Gastroesophageal sphincter (tissue), 4 donors: ENCODE data around the gene NEU3. TPM values are rescaled to one million over a fixed set of nuclear protein-coding genes. Genes with fewer than 3 reads are reported as not detected.
"Not testable (repeated sequence)": the region's sequence is repeated elsewhere in the genome, so short reads cannot be mapped to it uniquely, and the experiment has no call there.

Source experiments
- ATAC-seq: fragments of 150-250 bp; one replicate; pipeline ENCODE4 v1.9.1; 2016; ENCODE audit warnings: mild to moderate bottlenecking, moderate library complexity
- H3K27ac ChIP-seq, 4 donors: fragments of 200-600 bp; sonication (generic) in 3 of 4; 1 replicate in 3 of 4; 2 replicates in 1 of 4; pipeline ENCODE4 v1.5.1; 2016 to 2019
- H3K27me3 ChIP-seq: fragments of 200-600 bp; sonication (generic); one replicate; pipeline ENCODE4 v1.5.1; 2019
- H3K36me3 ChIP-seq, 2 donors: fragments of 200-600 bp; sonication (generic); one replicate each; pipeline ENCODE4 v1.5.1; 2019; ENCODE audit warnings: control low read depth in 1 of 2
- H3K4me1 ChIP-seq, 3 donors: fragments of 200-600 bp; sonication (generic); 1 replicate in 2 of 3; 2 replicates in 1 of 3; pipeline ENCODE4 v1.5.1; 2016 to 2019; ENCODE audit warnings: control low read depth in 2 of 3
- H3K4me3 ChIP-seq, 2 donors: fragments of 200-600 bp; sonication (generic); one replicate each; pipeline ENCODE4 v1.5.1; 2019; ENCODE audit warnings: mild to moderate bottlenecking in 1 of 2, moderate library complexity in 1 of 2
- H3K9me3 ChIP-seq, 3 donors: fragments of 200-600 bp; sonication (generic); one replicate each; pipeline ENCODE4 v1.5.1; 2017 to 2019; ENCODE audit warnings: control low read depth in 2 of 3
- EP300 ChIP-seq: sonication (generic); formaldehyde crosslinking; IDR thresholded peaks from one replicate; pipeline ENCODE4 v1.6.1; 2017; ENCODE audit warnings: antibody characterized with exemption, mild to moderate bottlenecking
- POLR2A ChIP-seq, 2 donors: fragments of 450-650 bp; IDR thresholded peaks; one replicate each; pipeline ENCODE4 v1.6.1; 2017; ENCODE audit warnings: antibody characterized with exemption in 2 of 2, mild to moderate bottlenecking in 2 of 2, moderate library complexity in 1 of 2
- POLR2AphosphoS5 ChIP-seq: sonication (generic); formaldehyde crosslinking; IDR thresholded peaks from one replicate; pipeline ENCODE4 v1.6.1; 2017; ENCODE audit warnings: antibody characterized with exemption
- WGBS, 2 donors: methylation state at CpG; one replicate each; pipeline ENCODE4 v1.1.5; 2018; ENCODE audit warnings: low coverage in 1 of 2; 5-methylcytosine and 5-hydroxymethylcytosine counted together
- total RNA-seq, 4 donors: library from RNA; depleted of rRNA; stranded (reverse); fragments of >200 nt; gene quantifications; one replicate each; pipeline ENCODE4 v1.1.0, GENCODE V29; 2016
- TF ChIP-seq, protein P1 (sequence below), 4 experiments: fragments of 200-600 bp in 2 of 4; fragments of 450-650 bp in 2 of 4; sonication (generic) in 1 of 4; IDR thresholded peaks; one replicate each; pipeline ENCODE4 v1.5.1; 2017 to 2019; ENCODE audit warnings: antibody characterized with exemption in 4 of 4, mild to moderate bottlenecking in 2 of 4, moderate library complexity in 2 of 4

Gene NEU3
- total RNA-seq, 4 donors from 2014 or later, result 4.1 to 7.5 (median 6.0) TPM

DNA sequence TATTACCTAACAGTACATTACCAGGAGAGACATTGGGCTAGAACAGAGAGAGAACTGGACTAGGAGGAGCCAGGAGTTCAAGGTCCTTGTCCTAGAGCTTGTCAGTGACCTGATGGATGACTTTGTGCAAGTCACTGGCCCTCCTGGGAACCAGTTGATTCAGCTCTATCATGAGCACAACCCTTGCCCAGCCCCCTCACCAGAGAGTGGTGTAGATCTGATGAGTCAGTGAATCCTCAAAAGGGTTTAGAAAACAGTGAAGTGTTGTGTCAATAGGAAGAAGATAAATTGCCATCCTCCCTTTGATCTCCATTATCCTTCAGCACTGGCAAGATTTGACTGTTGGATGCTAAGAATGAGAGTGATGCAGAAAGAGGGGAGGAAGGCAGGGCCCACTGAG lies 24.3 kb downstream of the NEU3 start:
- Histone ChIP-seq H3K36me3 (peaks cover 0 to 29% of the 10 kb centered on the region in 2 donors), H3K4me3 (no peak overlapping the region), H3K27me3 (no peaks in the 10 kb centered on the region), H3K27ac (no peak overlapping the region), H3K9me3 (no peaks in the 10 kb centered on the region), H3K4me1 (peaks cover 0 to 9% (median 0%) of the 10 kb centered on the region in 3 donors)
- ATAC-seq, result no peak
- TF ChIP-seq, protein P1, sequence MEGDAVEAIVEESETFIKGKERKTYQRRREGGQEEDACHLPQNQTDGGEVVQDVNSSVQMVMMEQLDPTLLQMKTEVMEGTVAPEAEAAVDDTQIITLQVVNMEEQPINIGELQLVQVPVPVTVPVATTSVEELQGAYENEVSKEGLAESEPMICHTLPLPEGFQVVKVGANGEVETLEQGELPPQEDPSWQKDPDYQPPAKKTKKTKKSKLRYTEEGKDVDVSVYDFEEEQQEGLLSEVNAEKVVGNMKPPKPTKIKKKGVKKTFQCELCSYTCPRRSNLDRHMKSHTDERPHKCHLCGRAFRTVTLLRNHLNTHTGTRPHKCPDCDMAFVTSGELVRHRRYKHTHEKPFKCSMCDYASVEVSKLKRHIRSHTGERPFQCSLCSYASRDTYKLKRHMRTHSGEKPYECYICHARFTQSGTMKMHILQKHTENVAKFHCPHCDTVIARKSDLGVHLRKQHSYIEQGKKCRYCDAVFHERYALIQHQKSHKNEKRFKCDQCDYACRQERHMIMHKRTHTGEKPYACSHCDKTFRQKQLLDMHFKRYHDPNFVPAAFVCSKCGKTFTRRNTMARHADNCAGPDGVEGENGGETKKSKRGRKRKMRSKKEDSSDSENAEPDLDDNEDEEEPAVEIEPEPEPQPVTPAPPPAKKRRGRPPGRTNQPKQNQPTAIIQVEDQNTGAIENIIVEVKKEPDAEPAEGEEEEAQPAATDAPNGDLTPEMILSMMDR (IDR thresholded peaks at IDR 0.05), result no peak
- TF ChIP-seq POLR2A (IDR thresholded peaks at IDR 0.05) (no peak), EP300 (no peak)

DNA sequence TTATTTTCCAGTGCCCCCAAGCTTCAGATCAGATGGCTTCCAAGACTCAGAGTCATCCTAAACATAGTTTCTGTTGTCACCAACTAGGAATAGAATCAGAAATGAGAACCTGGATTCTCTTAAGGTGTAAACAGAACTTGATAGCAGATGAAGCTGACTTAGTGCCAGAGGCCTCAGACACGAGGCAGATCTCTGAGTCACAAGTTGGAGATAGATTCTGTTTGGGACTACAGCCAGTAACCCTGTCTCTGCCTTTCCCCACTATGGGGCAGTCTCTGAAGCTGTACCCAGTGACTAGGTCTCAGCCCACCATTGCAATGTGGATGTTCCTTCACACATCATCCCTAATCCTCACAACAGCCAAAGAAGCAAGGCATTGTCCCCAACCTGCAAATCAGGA lies 25.4 kb downstream of the NEU3 start:
- H3K27me3 ChIP-seq, result no peaks in the 10 kb centered on the region
- no peak overlapping the region for H3K27ac ChIP-seq
- H3K9me3 ChIP-seq, result no peaks in the 10 kb centered on the region
- 0% methylated on average over 1 of the region's 1 CpG for WGBS, 2 donors
- H3K36me3 ChIP-seq, result peaks cover 0 to 20% of the 10 kb centered on the region in 2 donors
- ATAC-seq, result no peak
- no peak overlapping the region for H3K4me3 ChIP-seq
- peaks cover 0 to 9% (median 0%) of the 10 kb centered on the region in 3 donors for H3K4me1 ChIP-seq
- TF ChIP-seq POLR2AphosphoS5 (no peak), POLR2A (IDR thresholded peaks at IDR 0.05) (no peak), EP300 (no peak)
- TF ChIP-seq, protein P1 (IDR thresholded peaks at IDR 0.05), result no peak

DNA sequence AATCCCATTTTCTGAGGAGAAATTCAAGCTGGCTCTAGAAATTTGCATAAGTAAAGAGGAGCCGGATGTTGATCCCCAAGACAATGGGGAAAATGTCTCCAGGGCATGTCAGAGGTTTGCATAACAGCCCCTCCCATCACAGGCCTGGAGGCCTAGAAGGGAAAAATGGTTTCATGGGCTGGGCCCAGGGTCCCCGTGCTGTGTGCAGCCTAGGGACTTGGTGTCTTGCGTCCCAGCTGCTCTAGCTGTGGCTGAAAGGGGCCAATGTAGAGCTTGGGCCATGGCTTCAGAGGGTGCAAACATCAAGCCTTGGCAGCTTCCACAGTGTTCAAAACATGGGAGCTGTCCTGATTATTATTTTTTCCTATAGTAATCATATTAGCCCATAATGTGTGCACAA lies 30.5 kb downstream of the NEU3 start:
- not testable (repeated sequence) for H3K4me1 ChIP-seq, H3K27ac ChIP-seq, H3K36me3 ChIP-seq, ATAC-seq, H3K9me3 ChIP-seq, H3K27me3 ChIP-seq, H3K4me3 ChIP-seq
- 90 to 100% methylated on average over 1 to 3 of the region's 3 CpGs for WGBS, 2 donors

DNA sequence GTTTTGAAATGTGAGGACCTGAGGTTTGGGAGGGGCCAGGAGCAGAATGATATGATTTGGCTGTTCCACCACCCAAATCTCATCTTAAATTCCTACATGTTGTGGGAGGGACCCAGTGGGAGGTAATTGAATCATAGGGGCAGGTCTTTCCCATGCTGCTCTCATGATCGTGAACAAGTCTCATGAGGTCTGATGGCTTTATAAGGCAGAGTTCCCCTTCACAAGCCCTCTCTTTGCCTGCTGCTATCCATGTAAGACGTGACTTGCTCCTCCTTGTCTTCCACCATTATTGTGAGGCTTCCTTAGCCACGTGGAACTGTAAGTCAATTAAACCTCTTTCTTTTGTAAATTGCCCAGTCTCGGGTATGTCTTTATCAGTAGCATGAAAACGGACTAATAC lies 31.6 kb downstream of the NEU3 start:
- WGBS, 2 donors, result 72 to 77% methylated on average over 2 to 3 of the region's 5 CpGs
- ATAC-seq, H3K4me1 ChIP-seq, H3K27me3 ChIP-seq, H3K4me3 ChIP-seq, H3K27ac ChIP-seq, H3K36me3 ChIP-seq, H3K9me3 ChIP-seq: not testable (repeated sequence)

DNA sequence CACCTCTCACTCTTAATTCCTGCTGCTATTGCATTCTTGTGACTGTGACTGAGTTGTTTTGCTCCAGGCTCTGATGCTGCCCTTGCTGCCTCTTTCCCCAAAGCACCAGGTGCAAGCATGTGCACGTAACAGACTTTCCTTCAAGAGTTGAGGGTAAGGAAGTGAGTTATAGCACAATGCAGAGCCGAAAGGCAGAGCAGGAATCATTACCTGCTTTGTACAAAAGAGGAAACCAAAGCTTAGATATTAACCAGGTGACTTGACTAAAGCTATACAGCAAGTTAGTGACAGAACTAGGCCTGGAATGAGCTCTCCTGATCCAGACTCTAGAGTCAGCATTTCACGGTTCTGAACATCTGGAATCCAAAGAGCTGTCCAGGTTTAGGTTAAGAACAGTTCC lies 33.6 kb downstream of the NEU3 start:
- H3K4me3 ChIP-seq, result no peak overlapping the region
- H3K4me1 ChIP-seq, result no peaks in the 10 kb centered on the region
- TF ChIP-seq POLR2A (IDR thresholded peaks at IDR 0.05) (no peak), POLR2AphosphoS5 (no peak), EP300 (no peak)
- TF ChIP-seq, protein P1 (IDR thresholded peaks at IDR 0.05), result no peak
- no peaks in the 10 kb centered on the region for H3K36me3 ChIP-seq
- no peak overlapping the region for H3K27ac ChIP-seq
- WGBS, 2 donors, result 75 to 80% methylated on average over 1 to 2 of the region's 3 CpGs
- H3K27me3 ChIP-seq, result no peaks in the 10 kb centered on the region
- no peak for ATAC-seq
- H3K9me3 ChIP-seq, result no peaks in the 10 kb centered on the region

DNA sequence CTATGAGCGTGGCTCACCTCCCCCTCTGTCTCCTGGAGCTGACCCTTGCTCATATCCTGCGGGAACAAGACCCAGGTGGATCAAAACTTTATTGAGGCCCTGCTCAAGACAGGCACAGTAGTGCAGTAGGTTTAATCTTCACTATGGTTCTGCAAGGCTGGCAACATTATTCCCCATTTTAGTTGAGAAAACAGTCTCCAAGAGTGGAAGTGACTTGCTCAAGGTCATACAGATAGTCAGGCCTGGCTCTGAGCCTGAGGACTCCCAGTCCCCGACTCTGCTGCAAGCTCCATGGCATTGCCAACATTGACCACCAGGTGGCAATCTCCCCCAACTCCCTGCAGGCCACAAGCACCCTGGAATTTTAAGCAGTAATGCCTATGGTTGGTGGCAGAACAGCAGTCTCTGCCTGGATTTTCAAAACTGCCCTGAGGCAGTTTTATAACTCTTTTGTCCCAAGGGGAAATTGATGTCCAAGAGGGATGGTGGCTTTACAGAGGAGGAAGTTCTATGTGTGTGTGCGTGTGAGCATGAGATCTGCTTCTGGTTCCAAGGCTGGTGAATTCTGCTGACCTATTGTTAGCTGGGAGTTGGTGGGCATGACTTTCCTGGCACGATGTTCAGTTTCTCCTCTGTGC lies 34.1 kb downstream of the NEU3 start:
- H3K9me3 ChIP-seq, result no peaks in the 10 kb centered on the region
- 0% methylated on average over 1 of the region's 5 CpGs; no CpG with 5 or more reads in 1 of the 2 donors for WGBS, 2 donors
- no peak overlapping the region for H3K27ac ChIP-seq
- no peaks in the 10 kb centered on the region for H3K36me3 ChIP-seq
- peak; percentile 74 for ATAC-seq
- H3K4me3 ChIP-seq, result no peak overlapping the region
- TF ChIP-seq EP300 (no peak), POLR2AphosphoS5 (no peak), POLR2A (IDR thresholded peaks at IDR 0.05) (no peak)
- TF ChIP-seq, protein P1 (IDR thresholded peaks at IDR 0.05), result peak; percentile 81 to 93 (median 86)
- H3K4me1 ChIP-seq, result no peaks in the 10 kb centered on the region
- no peaks in the 10 kb centered on the region for H3K27me3 ChIP-seq
